HG03039 (cell line): ENCODE data around the gene GCSAML.
"Not testable (repeated sequence)": the region's sequence is repeated elsewhere in the genome, so short reads cannot be mapped to it uniquely, and the experiment has no call there.

ENCODE experiments used
- ATAC-seq: cut with Tn5 transposase; IDR thresholded peaks from one replicate; pipeline ENCODE4 v1.9.1; 2021; ENCODE audit warnings: mild to moderate bottlenecking, moderate library complexity; ENCODE audit not compliant: unreplicated experiment

Gene GCSAML

DNA sequence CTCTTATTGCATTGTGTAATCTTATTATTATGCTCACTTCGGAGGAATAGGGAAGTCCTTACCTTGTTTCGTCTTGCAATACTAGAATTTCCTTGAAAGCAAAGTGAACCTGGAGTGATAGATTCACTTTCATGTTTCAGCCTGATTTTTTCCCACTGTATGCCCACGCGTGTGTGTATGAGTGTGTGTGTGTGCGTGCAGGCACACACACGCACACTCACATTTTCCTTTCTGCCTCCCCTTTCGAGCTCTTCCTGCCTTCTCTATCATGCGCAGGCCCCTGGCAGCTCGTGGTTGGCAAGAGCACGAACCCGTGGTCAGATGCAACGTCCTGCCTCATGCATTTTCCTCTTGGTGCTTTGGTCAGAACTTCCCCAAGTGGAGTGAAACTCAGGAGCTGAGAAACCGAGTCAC, at the start of gene GCSAML:
GCSAML (plus strand) TSS at position 366 of the 414 bp plus-strand sequence. CDS start 58 bp downstream, outside the sequence.
- ATAC-seq = no peak

DNA sequence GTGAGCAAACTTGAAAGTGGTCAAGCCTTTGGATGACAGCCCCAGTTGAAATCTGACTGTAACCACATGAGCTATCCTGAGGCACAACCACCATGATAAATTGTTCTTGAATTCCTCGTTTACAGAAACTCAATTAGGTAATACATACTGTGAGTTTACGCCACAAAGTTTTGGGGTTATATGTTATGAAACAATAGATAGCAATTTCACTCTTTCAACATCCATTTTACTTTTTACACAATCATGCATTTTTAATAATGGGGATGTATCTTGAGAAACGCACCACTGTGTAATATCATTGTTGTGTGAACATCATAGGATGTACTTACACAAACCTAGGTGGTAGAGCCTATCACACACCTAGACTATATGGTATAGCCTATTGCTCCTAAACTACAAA, 48.1 kb upstream of the GCSAML start:
- no peak for ATAC-seq

- no peak for ATAC-seq
Measured at GRCh38 chr1:247506831-247507230, 42.1 kb upstream of the GCSAML start.

- ATAC-seq = no peak
Measured at GRCh38 chr1:247517795-247518612, 30.9 kb upstream of the GCSAML start.

- ATAC-seq = no peak
Measured at GRCh38 chr1:247518613-247518891, 30.4 kb upstream of the GCSAML start.

- not testable (repeated sequence) for ATAC-seq
Measured at GRCh38 chr1:247521886-247522285, 27.0 kb upstream of the GCSAML start.

- ATAC-seq = no peak
Measured at GRCh38 chr1:247528812-247529474, 20.0 kb upstream of the GCSAML start.

- ATAC-seq = no peak
Measured at GRCh38 chr1:247529771-247530355, 19.1 kb upstream of the GCSAML start.

- ATAC-seq = no peak
Measured at GRCh38 chr1:247530785-247531184, 18.1 kb upstream of the GCSAML start.

DNA sequence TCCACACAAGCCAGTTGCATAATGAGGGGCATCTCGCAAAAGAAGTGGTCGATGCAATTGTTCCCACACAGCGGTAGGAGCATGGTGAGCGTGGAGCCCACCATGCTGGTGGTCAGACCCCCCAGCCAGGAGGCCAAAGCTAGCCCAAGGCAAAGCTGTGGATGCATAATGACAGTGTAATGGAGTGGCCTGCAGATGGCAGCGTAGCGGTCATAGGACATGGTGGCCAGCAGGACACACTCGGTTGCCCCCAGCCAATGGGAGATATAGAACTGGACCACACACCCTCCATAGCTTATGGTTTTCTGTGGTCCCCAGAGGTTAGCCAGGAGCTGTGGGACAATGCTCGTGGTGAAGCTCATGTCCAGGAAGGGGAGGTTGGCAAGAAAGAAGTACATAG, 17.0 kb upstream of the GCSAML start:
- no peak for ATAC-seq

GRCh38 chr1:247535402-247535801, 13.5 kb upstream of the GCSAML start:
- ATAC-seq = no peak

DNA sequence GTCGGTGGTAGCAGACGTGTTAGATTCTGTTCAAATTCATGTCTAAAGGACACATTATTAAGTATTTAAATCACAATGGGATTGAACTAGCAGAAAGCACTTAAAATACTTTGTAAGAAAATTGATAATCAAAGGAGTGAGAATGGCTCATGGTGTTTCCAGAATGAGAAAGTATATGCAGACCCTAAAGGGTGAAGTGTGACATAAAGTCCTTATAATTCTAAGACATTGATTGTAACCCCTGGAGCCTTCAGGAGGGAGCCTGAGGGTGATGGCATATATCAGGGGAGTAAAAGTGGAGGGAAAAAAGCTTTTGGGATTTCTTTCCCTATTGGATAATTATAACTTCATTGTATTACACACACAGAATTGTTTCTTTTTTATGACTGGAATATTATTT, 12.6 kb upstream of the GCSAML start, which contains the start of gene OR2C3:
OR2C3 (minus strand) TSS at position 101 of the 400 bp plus-strand sequence. CDS start 3,929 bp downstream, outside the sequence.
- ATAC-seq = no peak

- no peak for ATAC-seq
Measured at GRCh38 chr1:247538561-247538960, 10.4 kb upstream of the GCSAML start.

DNA sequence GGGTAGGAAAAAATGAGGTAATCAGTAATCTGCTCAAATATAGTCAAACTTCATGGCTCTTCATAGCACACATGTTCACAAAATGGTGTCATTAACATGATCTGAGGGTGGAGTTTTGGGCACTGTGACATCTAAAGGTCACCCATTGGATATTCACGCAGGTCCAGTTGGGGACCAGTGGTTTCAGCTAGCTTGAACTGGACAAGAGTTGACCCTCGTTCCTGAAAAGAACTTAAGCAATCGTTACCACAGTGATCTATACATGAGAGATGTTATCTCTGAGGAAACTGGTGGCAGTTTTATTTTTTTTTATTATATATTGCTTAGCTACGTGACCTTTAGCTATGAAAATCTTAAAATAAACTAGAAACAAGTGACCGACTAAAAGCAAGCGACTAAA, 9.7 kb upstream of the GCSAML start:
- ATAC-seq = no peak

- no peak for ATAC-seq
Measured at GRCh38 chr1:247540581-247540980, 8.4 kb upstream of the GCSAML start.

- ATAC-seq = no peak
Measured at GRCh38 chr1:247542811-247543210, 6.1 kb upstream of the GCSAML start.

DNA sequence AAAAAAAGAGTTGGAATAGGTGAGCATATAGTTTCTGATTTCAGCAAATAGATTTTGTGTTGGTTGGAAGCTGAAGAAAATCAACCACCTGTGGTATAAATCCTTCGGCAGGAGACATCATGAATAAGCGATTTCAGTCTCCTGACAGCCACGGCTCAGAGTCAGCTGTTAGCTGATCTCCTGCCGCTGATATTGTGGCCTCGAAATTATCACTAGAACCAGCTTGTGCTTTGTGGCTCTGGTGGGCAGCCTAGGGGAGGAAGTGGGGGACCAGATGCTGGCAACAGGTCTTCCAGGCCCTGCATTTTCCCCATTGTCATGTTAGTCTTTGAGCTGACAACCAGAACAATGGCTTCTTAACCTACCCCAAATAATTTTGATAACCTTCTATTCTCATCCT, 842 bp upstream of the GCSAML start:
- no peak for ATAC-seq

GRCh38 chr1:247551721-247552120, 2.8 kb downstream of the GCSAML start:
- ATAC-seq = no peak

- ATAC-seq = no peak
Measured at GRCh38 chr1:247552231-247552630, 3.3 kb downstream of the GCSAML start.

- no peak for ATAC-seq
Measured at GRCh38 chr1:247557926-247558674, 9.2 kb downstream of the GCSAML start.

DNA sequence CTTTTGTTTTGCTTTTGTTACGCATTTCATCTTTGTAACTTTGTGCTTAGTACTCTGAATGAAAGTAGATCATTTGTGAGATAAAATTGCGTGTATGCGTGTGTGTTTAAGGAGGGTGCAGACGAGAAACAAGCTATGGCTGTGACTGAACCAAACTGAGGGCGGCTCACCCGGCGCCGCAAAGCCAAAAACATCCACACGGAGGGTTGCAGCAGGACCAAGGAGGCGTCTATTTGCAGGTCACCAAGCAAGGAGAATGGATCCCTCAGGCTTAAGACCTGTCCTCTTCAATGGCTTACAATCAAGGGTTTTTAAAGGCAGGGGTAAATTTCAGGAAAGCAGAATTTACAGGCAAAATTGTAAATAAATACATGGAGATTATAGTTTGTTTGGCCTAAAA, 12.8 kb downstream of the GCSAML start:
- ATAC-seq = no peak
